ENCODE data around the gene UPP1. TPM values are rescaled to one million over a fixed set of nuclear protein-coding genes. Genes with fewer than 3 reads are reported as not detected.

Gene UPP1
- total RNA-seq, 1 donor from 2014 or later = 48.5 TPM

DNA sequence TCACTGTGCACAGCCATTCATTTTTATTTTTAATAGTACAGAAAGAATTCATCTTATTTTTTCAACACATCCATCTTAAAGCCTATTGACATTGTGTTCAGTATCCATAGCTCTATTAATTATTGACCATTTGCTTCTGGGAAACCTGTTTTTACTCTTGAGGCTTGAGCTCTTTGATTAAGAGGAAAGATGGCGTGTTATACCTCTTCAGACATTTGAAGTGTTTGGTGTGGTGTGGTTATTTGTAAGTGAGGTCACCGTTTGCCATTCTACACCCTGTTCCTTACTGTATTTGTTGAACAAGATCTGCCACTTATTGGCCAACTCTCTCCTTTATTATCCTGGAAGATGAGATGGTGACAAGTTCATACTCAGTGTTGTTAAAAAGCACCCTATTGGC, 35.3 kb upstream of the UPP1 start:
- DNase-seq (ENCODE audit: low spot score) = no peak
- Mint-ChIP-seq H3K4me1 (ENCODE audit: low read depth) (no peaks in the 10 kb centered on the region), H3K36me3 (ENCODE audit: low read depth) (peaks cover 6% of the 10 kb centered on the region)

DNA sequence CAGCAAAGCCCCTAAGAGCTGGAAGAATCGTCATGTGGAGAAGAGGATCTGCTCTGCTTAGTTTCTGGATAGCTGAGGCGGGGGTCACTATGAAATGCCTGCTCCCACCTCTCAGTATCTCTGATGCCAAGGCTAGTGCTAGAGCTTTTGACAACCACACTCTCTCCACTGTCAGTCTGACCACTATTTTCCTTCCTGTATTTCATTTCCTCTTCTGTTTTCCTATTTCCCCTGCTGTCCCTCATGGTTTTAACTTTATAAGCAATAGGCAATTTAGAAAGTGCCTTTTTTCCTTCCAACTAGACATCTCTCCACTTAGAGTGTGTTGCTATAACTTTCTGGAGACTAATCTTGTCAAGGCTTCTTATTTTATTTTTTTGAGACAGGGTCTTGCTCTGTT, 30.1 kb upstream of the UPP1 start:
- TF ChIP-seq, protein P1, sequence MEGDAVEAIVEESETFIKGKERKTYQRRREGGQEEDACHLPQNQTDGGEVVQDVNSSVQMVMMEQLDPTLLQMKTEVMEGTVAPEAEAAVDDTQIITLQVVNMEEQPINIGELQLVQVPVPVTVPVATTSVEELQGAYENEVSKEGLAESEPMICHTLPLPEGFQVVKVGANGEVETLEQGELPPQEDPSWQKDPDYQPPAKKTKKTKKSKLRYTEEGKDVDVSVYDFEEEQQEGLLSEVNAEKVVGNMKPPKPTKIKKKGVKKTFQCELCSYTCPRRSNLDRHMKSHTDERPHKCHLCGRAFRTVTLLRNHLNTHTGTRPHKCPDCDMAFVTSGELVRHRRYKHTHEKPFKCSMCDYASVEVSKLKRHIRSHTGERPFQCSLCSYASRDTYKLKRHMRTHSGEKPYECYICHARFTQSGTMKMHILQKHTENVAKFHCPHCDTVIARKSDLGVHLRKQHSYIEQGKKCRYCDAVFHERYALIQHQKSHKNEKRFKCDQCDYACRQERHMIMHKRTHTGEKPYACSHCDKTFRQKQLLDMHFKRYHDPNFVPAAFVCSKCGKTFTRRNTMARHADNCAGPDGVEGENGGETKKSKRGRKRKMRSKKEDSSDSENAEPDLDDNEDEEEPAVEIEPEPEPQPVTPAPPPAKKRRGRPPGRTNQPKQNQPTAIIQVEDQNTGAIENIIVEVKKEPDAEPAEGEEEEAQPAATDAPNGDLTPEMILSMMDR (IDR thresholded peaks at IDR 0.05) = no peak
- Mint-ChIP-seq H3K4me3 (ENCODE audit: unreplicated experiment) (no peak overlapping the region), H3K27ac (ENCODE audit: unreplicated experiment) (no peak overlapping the region), H3K9me3 (ENCODE audit: low read depth) (peaks cover 28% of the 10 kb centered on the region), H3K27me3 (ENCODE audit: low read depth) (no peaks in the 10 kb centered on the region), H3K36me3 (ENCODE audit: low read depth) (peaks cover 11% of the 10 kb centered on the region), H3K4me1 (ENCODE audit: low read depth) (no peaks in the 10 kb centered on the region)
- DNase-seq (ENCODE audit: low spot score) = no peak

More for the DNA sequence above, 35.3 kb upstream of the UPP1 start:
- Mint-ChIP-seq H3K27me3 (ENCODE audit: low read depth) (no peaks in the 10 kb centered on the region), H3K27ac (ENCODE audit: unreplicated experiment) (no peak overlapping the region), H3K4me3 (ENCODE audit: unreplicated experiment) (no peak overlapping the region), H3K9me3 (ENCODE audit: low read depth) (peaks cover 18% of the 10 kb centered on the region)
- TF ChIP-seq, protein P1 (IDR thresholded peaks at IDR 0.05) = no peak

GRCh38 chr7:48059706-48060105, 29.4 kb upstream of the UPP1 start:
- Mint-ChIP-seq H3K36me3 (ENCODE audit: low read depth) (peaks cover 14% of the 10 kb centered on the region), H3K9me3 (ENCODE audit: low read depth) (peaks cover 34% of the 10 kb centered on the region), H3K27me3 (ENCODE audit: low read depth) (no peaks in the 10 kb centered on the region), H3K4me3 (ENCODE audit: unreplicated experiment) (no peak overlapping the region), H3K27ac (ENCODE audit: unreplicated experiment) (no peak overlapping the region), H3K4me1 (ENCODE audit: low read depth) (no peaks in the 10 kb centered on the region)
- DNase-seq (ENCODE audit: low spot score) = no peak
- TF ChIP-seq, protein P1 (IDR thresholded peaks at IDR 0.05) = no peak

- no peak overlapping the region for H3K27ac Mint-ChIP-seq (ENCODE audit: unreplicated experiment)
- TF ChIP-seq, protein P1 (IDR thresholded peaks at IDR 0.05) = no peak
- peaks cover 10% of the 10 kb centered on the region for H3K36me3 Mint-ChIP-seq (ENCODE audit: low read depth)
- no peak overlapping the region for H3K4me3 Mint-ChIP-seq (ENCODE audit: unreplicated experiment)
- no peak for DNase-seq (ENCODE audit: low spot score)
- peaks cover 18% of the 10 kb centered on the region for H3K9me3 Mint-ChIP-seq (ENCODE audit: low read depth)
- no peaks in the 10 kb centered on the region for H3K27me3 Mint-ChIP-seq (ENCODE audit: low read depth)
- H3K4me1 Mint-ChIP-seq (ENCODE audit: low read depth) = no peaks in the 10 kb centered on the region
Observed at GRCh38 chr7:48063985-48064384, 25.1 kb upstream of the UPP1 start.

- Mint-ChIP-seq H3K4me1 (ENCODE audit: low read depth) (no peaks in the 10 kb centered on the region), H3K36me3 (ENCODE audit: low read depth) (peaks cover 16% of the 10 kb centered on the region), H3K4me3 (ENCODE audit: unreplicated experiment) (no peak overlapping the region), H3K27ac (ENCODE audit: unreplicated experiment) (no peak overlapping the region), H3K27me3 (ENCODE audit: low read depth) (no peaks in the 10 kb centered on the region), H3K9me3 (ENCODE audit: low read depth) (peaks cover 28% of the 10 kb centered on the region)
- DNase-seq (ENCODE audit: low spot score) = no peak
- TF ChIP-seq, protein P1 (IDR thresholded peaks at IDR 0.05) = no peak
Observed at GRCh38 chr7:48067475-48067874, 21.6 kb upstream of the UPP1 start.
